Lung (tissue), 12 donors: ENCODE data around the gene MIOX. TPM values are rescaled to one million over a fixed set of nuclear protein-coding genes. Genes with fewer than 3 reads are reported as not detected.

Source experiments
- ATAC-seq: fragments of 200-7000 bp; cut with Tn5 transposase; one replicate; pipeline ENCODE4 v1.9.1; 2020; ENCODE audit warnings: moderate number of reproducible peaks; ENCODE audit not compliant: insufficient read depth, low FRiP score
- DNase-seq, 3 donors: peaks; one replicate each; pipeline ENCODE4 v3.0.0-alpha.2; 2013 to 2017
- H3K27ac ChIP-seq, 2 donors: one replicate each; pipeline ENCODE4 v1.5.1; 2013; ENCODE audit warnings: mild to moderate bottlenecking in 2 of 2, moderate library complexity in 2 of 2, control low read depth in 1 of 2, inconsistent platforms in 1 of 2, low read depth in 1 of 2, low read length in 1 of 2
- H3K27me3 ChIP-seq, 3 donors: one replicate each; pipeline ENCODE4 v1.5.1; 2013; ENCODE audit warnings: low read length in 2 of 3; ENCODE audit not compliant: control insufficient read depth in 3 of 3, insufficient read depth in 3 of 3
- H3K36me3 ChIP-seq, 4 donors: one replicate each; pipeline ENCODE4 v1.5.1; 2013; ENCODE audit warnings: low read length in 4 of 4, mild to moderate bottlenecking in 1 of 4, moderate library complexity in 1 of 4; ENCODE audit not compliant: control insufficient read depth in 4 of 4, insufficient read depth in 4 of 4
- H3K4me1 ChIP-seq, 5 donors: one replicate each; pipeline ENCODE4 v1.5.1; 2013; ENCODE audit warnings: low read length in 5 of 5, mild to moderate bottlenecking in 2 of 5, moderate library complexity in 1 of 5; ENCODE audit not compliant: control insufficient read depth in 5 of 5, insufficient read depth in 5 of 5
- H3K4me3 ChIP-seq: one replicate; pipeline ENCODE4 v1.5.1; 2013; ENCODE audit warnings: mild to moderate bottlenecking, control low read depth, moderate library complexity
- H3K9ac ChIP-seq, 2 donors: one replicate each; pipeline ENCODE4 v1.5.1; 2013; ENCODE audit warnings: low read length in 2 of 2, control low read depth in 1 of 2; ENCODE audit not compliant: insufficient read depth in 1 of 2
- H3K9me3 ChIP-seq, 4 donors: one replicate each; pipeline ENCODE4 v1.5.1; 2013; ENCODE audit warnings: low read length in 3 of 4, mild to moderate bottlenecking in 1 of 4, moderate library complexity in 1 of 4; ENCODE audit not compliant: control insufficient read depth in 4 of 4, insufficient read depth in 3 of 4
- WGBS, 2 donors: extraction: QIAGEN DNeasy Blood & Tissue Kit; methylation state at CpG; one replicate each; pipeline ENCODE4 v1.1.7; 2013; 5-methylcytosine and 5-hydroxymethylcytosine counted together
- polyA plus RNA-seq, 2 donors: library from polyadenylated mRNA; stranded (reverse); fragments of 200-250 nt; gene quantifications; one replicate each; pipeline ENCODE4 v1.2.1, GENCODE V29; 2013
- total RNA-seq, 2 donors: library from RNA; depleted of rRNA in 1 of 2; stranded (reverse); fragments of >200 nt in 1 of 2; gene quantifications; one replicate each; pipeline ENCODE4 v1.2.1, GENCODE V29; 2014 to 2021
- TF ChIP-seq, protein P1 (sequence below): IDR thresholded peaks from 2 replicates; pipeline ENCODE4 v1.5.1; 2012; ENCODE audit warnings: mild to moderate bottlenecking; ENCODE audit errors: control extremely low read depth, extremely low read depth
- donor health status: control.
- donor health status: control.
- donor health status: Bipolar disorder and iron deficiency.
- donor health status: healthy.
- donor health status: DM: yes; HTN: yes; CAD: no.

Gene MIOX
- total and polyA plus RNA-seq, 4 donors = 0.08 TPM; not detected in 3

GRCh38 chr22:50439314-50439870 lies 47.3 kb upstream of the MIOX start:
- Histone ChIP-seq H3K27me3 (no peaks in the 10 kb centered on the region), H3K9me3 (no peaks in the 10 kb centered on the region), H3K36me3 (peaks cover 0 to 81% (median 24%) of the 10 kb centered on the region in 4 donors), H3K4me3 (no peak overlapping the region), H3K9ac (no peak overlapping the region), H3K27ac (no peak overlapping the region), H3K4me1 (peaks cover 0 to 5% (median 0%) of the 10 kb centered on the region in 5 donors)
- TF ChIP-seq, protein P1, sequence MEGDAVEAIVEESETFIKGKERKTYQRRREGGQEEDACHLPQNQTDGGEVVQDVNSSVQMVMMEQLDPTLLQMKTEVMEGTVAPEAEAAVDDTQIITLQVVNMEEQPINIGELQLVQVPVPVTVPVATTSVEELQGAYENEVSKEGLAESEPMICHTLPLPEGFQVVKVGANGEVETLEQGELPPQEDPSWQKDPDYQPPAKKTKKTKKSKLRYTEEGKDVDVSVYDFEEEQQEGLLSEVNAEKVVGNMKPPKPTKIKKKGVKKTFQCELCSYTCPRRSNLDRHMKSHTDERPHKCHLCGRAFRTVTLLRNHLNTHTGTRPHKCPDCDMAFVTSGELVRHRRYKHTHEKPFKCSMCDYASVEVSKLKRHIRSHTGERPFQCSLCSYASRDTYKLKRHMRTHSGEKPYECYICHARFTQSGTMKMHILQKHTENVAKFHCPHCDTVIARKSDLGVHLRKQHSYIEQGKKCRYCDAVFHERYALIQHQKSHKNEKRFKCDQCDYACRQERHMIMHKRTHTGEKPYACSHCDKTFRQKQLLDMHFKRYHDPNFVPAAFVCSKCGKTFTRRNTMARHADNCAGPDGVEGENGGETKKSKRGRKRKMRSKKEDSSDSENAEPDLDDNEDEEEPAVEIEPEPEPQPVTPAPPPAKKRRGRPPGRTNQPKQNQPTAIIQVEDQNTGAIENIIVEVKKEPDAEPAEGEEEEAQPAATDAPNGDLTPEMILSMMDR = no peak
- ATAC-seq (no peak), DNase-seq (no peak)
- WGBS, 2 donors = 88 to 94% methylated on average over 17 of the region's 17 CpGs

GRCh38 chr22:50439871-50440331 lies 46.8 kb upstream of the MIOX start:
- no peak overlapping the region for H3K4me3 ChIP-seq
- TF ChIP-seq, protein P1 = no peak
- 89 to 90% methylated on average over 10 of the region's 10 CpGs for WGBS, 2 donors
- no peak for ATAC-seq
- H3K36me3 ChIP-seq = peaks cover 0 to 81% (median 24%) of the 10 kb centered on the region in 4 donors
- H3K27ac ChIP-seq = no peak overlapping the region
- H3K4me1 ChIP-seq = peaks cover 0 to 5% (median 3%) of the 10 kb centered on the region in 5 donors
- no peak for DNase-seq
- H3K27me3 ChIP-seq = no peaks in the 10 kb centered on the region
- no peaks in the 10 kb centered on the region for H3K9me3 ChIP-seq
- no peak overlapping the region for H3K9ac ChIP-seq

- TF ChIP-seq, protein P1 = no peak
- Histone ChIP-seq H3K9ac (no peak overlapping the region), H3K36me3 (peaks cover 0 to 78% (median 20%) of the 10 kb centered on the region in 4 donors), H3K27me3 (no peaks in the 10 kb centered on the region), H3K4me1 (peaks cover 0 to 9% (median 3%) of the 10 kb centered on the region in 5 donors), H3K27ac (no peak overlapping the region), H3K4me3 (no peak overlapping the region), H3K9me3 (no peaks in the 10 kb centered on the region)
- 92 to 94% methylated on average over 25 to 26 of the region's 26 CpGs for WGBS, 2 donors
- DNase-seq (no peak), ATAC-seq (no peak)
Measured at GRCh38 chr22:50440544-50441249, 46.0 kb upstream of the MIOX start.
